Measurements from ENCODE around the gene SEMA5B.

SEMA5B gene

DNA sequence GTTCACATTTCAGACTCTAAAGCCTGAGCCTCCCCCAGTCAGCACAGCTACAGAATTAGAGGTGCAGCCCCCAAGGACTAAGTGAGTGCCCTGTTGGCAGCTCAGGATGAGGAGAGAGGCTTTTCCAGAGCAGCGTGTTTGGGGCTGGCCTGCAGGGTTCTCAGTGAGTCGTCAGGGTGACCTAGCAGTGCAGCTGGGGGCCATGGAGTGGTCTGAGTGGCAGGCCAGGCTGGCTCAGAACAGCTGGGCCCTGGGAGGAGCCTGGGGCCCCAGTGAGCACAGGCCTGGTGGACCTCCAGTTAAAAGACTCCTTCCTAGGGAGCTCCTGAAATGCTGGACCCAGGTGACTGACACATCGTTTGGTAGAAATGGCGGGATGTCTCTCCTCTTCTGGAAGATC lies 124.4 kb downstream of the SEMA5B start:
- H3K36me3 ChIP-seq (ENCODE audit: low read length), result no peaks in the 10 kb centered on the region
- H2AFZ ChIP-seq (ENCODE audit: low read depth, low read length, severe bottlenecking), result no peak overlapping the region
- H3K9ac ChIP-seq (ENCODE audit: low read length), result no peak overlapping the region
- H3F3A ChIP-seq (ENCODE audit: insufficient read depth), result no peaks in the 10 kb centered on the region
- H3K79me2 ChIP-seq (ENCODE audit: insufficient read depth, low read length), result no peaks in the 10 kb centered on the region
- H3K27me3 ChIP-seq (ENCODE audit: low read length), result no peaks in the 10 kb centered on the region
- no peaks in the 10 kb centered on the region for H4K20me1 ChIP-seq (ENCODE audit: low read depth, low read length)
- TF ChIP-seq EZH2phosphoT487 (conservative IDR thresholded peaks at IDR 0.05; ENCODE audit: low read length), result no peak
- TF ChIP-seq, protein P1, sequence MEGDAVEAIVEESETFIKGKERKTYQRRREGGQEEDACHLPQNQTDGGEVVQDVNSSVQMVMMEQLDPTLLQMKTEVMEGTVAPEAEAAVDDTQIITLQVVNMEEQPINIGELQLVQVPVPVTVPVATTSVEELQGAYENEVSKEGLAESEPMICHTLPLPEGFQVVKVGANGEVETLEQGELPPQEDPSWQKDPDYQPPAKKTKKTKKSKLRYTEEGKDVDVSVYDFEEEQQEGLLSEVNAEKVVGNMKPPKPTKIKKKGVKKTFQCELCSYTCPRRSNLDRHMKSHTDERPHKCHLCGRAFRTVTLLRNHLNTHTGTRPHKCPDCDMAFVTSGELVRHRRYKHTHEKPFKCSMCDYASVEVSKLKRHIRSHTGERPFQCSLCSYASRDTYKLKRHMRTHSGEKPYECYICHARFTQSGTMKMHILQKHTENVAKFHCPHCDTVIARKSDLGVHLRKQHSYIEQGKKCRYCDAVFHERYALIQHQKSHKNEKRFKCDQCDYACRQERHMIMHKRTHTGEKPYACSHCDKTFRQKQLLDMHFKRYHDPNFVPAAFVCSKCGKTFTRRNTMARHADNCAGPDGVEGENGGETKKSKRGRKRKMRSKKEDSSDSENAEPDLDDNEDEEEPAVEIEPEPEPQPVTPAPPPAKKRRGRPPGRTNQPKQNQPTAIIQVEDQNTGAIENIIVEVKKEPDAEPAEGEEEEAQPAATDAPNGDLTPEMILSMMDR (IDR thresholded peaks at IDR 0.05; ENCODE audit: insufficient read depth, low read length, poor library complexity, severe bottlenecking), result no peak
- H3K9me2 ChIP-seq (replicated peaks; ENCODE audit: insufficient read depth, low read length), result no peaks in the 10 kb centered on the region
- H3K4me2 ChIP-seq (ENCODE audit: low read depth, low read length, poor library complexity, severe bottlenecking), result no peak overlapping the region
- no peaks in the 10 kb centered on the region; the same call in 1 of the 2 replicates for H3K9me3 ChIP-seq (ENCODE audit: insufficient read depth, low read length)
- H3K27ac ChIP-seq (ENCODE audit: low read depth, low read length), result no peak overlapping the region
- H3K4me3 ChIP-seq (ENCODE audit: insufficient read depth, low read length, poor library complexity, severe bottlenecking), result no peak overlapping the region

DNA sequence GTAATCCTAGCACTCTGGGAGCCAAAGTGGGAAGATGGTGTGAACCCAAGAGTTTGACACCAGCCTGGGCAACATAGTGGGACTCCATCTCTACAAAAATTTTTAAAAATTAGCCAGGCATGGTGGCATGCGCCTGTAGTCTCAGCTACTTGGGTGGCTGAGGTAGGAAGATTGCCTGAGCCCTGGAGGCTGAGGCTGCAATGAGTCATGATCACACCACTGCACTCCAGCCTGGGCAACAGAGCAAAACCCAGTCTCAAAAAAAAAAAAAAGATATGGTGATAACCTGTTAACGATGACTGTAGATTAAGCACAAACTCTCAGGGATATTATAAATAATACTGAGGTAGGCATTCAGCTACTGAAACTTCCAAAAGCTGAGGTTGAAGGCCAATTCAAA lies 125.2 kb downstream of the SEMA5B start:
- Histone ChIP-seq H3K4me3 (ENCODE audit: insufficient read depth, low read length, poor library complexity, severe bottlenecking) (no peak overlapping the region), H3F3A (ENCODE audit: insufficient read depth) (no peaks in the 10 kb centered on the region), H4K20me1 (ENCODE audit: low read depth, low read length) (no peaks in the 10 kb centered on the region), H3K27me3 (ENCODE audit: low read length) (no peaks in the 10 kb centered on the region), H3K79me2 (ENCODE audit: insufficient read depth, low read length) (no peaks in the 10 kb centered on the region), H3K9ac (ENCODE audit: low read length) (no peak overlapping the region), H3K9me3 (ENCODE audit: insufficient read depth, low read length) (no peaks in the 10 kb centered on the region; the same call in 1 of the 2 replicates), H3K9me2 (replicated peaks; ENCODE audit: insufficient read depth, low read length) (no peaks in the 10 kb centered on the region), H3K4me2 (ENCODE audit: low read depth, low read length, poor library complexity, severe bottlenecking) (no peak overlapping the region), H3K27ac (ENCODE audit: low read depth, low read length) (no peak overlapping the region), H3K36me3 (ENCODE audit: low read length) (no peaks in the 10 kb centered on the region), H2AFZ (ENCODE audit: low read depth, low read length, severe bottlenecking) (no peak overlapping the region)
- TF ChIP-seq, protein P1 (IDR thresholded peaks at IDR 0.05; ENCODE audit: insufficient read depth, low read length, poor library complexity, severe bottlenecking), result no peak
- no peak for TF ChIP-seq EZH2phosphoT487 (conservative IDR thresholded peaks at IDR 0.05; ENCODE audit: low read length)

DNA sequence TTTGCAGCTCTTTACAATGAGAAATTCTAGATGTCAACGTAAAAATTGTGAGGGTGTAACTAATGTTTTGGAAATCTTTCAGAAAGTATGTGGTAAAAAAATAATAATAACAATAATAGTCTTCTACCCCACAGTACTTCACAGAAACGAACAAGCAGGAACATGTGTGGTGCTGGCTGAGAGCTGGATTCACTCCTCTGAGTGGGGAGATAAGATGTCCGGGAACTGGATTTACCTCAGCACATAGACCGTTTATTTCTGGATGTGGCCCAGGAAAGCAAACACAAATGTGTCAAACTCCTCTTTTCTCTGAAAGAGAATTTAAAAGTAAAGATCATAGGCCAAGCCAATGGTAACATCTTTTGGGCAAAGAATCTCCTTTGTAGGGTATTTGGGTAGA lies 129.3 kb downstream of the SEMA5B start:
- H2AFZ ChIP-seq (ENCODE audit: low read depth, low read length, severe bottlenecking), result no peak overlapping the region
- no peaks in the 10 kb centered on the region for H3K27me3 ChIP-seq (ENCODE audit: low read length)
- no peaks in the 10 kb centered on the region for H3K9me2 ChIP-seq (replicated peaks; ENCODE audit: insufficient read depth, low read length)
- no peak overlapping the region for H3K9ac ChIP-seq (ENCODE audit: low read length)
- H3K36me3 ChIP-seq (ENCODE audit: low read length), result no peaks in the 10 kb centered on the region
- no peaks in the 10 kb centered on the region for H3K79me2 ChIP-seq (ENCODE audit: insufficient read depth, low read length)
- H3F3A ChIP-seq (ENCODE audit: insufficient read depth), result no peaks in the 10 kb centered on the region
- no peak overlapping the region for H3K4me2 ChIP-seq (ENCODE audit: low read depth, low read length, poor library complexity, severe bottlenecking)
- no peaks in the 10 kb centered on the region for H4K20me1 ChIP-seq (ENCODE audit: low read depth, low read length)
- TF ChIP-seq, protein P1 (IDR thresholded peaks at IDR 0.05; ENCODE audit: insufficient read depth, low read length, poor library complexity, severe bottlenecking), result no peak
- TF ChIP-seq EZH2phosphoT487 (conservative IDR thresholded peaks at IDR 0.05; ENCODE audit: low read length), result no peak
- no peak overlapping the region for H3K27ac ChIP-seq (ENCODE audit: low read depth, low read length)
- H3K9me3 ChIP-seq (ENCODE audit: insufficient read depth, low read length), result no peaks in the 10 kb centered on the region
- no peak overlapping the region for H3K4me3 ChIP-seq (ENCODE audit: insufficient read depth, low read length, poor library complexity, severe bottlenecking)
